ENCODE results near the gene ANKRD31.
"Not testable (repeated sequence)": the region's sequence is repeated elsewhere in the genome, so short reads cannot be mapped to it uniquely, and the experiment has no call there.

ANKRD31 gene, protein sequence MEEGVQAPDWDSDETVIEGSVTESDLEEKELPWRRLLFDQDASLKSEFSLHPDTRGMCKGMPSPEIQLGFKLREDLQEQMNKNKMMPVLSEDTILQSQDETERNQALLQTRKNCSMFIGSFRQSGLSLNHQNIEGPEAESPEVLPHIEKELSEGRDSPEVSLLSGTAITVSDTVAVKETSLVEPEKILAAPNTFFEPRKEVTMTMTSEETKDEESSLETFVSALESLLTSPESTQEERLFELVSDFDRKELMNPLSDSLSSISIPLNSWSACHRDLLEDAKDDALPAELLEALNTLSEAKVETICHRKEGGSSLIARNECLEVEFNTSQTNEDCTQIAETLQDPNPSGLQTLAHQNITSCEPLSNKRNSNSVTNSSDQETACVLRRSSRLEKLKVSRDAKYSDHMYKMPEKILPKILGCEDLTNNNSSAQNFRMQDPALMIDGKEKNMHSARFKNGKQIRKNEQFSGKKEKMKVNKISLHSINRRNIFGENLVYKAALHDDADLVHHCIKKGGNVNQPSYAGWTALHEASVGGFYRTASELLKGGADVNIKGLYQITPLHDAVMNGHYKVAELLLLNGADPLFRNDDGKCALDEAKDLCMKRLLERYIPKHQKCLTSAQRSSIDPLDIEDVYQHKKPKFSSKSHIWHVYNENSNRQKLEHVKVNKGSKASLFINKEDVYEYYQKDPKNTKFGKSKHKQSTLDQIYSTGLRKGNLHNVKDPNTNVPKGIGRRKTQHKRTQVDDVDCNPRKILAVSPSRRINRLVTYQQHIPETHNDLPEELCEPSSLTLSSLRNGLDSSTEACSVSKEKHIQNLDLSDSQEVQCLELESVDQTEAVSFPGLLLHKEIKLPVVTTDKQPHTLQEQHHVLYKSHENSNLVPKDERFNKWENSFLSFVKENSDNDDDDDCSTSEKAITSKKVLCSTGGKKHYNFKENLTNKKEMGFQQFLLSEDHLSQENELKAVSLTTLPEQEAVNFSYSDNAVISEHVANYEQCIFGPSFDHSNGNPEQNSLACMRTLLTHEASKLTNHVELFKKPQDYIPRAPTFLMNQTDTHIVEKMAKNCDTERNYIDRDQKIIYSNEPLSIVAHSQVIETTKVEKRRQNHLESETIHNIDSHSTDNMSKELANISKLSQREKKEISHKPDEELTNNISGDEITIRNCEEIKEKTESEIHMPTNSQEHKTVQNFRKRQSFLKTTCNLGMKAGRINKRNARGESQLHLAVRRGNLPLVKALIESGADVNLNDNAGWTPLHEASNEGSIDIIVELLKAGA (N-terminal part only)

DNA sequence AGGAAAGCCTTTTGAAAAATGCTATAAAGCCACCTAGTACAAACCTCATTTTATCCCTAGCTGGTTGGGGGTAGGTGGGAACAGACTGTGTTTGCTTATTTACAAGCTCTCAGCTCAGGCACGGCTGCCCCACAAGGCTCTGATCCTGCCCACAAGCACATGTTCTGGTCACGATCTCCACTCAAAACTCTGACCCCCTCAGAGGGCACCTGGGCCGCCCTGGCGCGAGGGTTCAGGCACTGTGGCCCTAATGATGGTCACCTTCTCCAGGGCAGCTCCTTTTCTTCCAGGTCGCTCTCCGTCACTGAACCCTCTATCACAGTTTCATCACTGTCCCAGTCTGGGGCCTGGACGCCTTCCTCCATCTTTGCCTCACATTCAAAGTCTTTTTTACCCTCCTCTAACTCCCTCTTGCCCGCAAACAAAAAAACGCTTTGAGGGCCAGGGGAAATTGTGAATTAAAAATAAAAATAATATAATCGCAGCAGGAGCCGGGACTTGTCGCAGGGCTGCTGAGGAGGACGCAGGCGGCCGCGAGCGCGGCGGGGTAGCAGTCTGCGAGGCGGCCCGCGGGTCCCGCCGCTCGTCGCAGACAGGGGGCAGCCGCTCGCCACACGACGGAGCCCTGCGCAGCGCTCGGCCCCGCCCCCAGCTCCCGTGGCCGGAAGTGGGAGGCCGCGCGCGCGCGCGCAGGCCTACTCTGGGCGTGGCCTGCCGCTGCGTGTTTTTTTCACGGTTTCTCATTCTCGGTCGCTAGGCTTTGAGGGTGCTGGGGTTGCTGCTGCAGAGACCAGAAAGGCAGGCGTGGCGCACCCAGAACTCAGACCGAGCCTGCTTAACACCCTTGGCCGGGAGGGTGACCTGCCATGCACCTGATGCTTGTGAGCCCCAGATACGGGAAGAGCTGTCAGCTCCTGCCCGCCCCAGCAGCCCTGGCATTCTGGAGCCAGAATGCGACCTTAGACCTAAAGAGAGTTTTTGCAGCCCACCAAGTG is at the start of gene ANKRD31:
ANKRD31 (minus strand) TSS at position 557 of the 995 bp plus-strand sequence; CDS start at position 365, 192 bp downstream.
- DNase-seq (ENCODE audit: low spot score), result peak; percentile 98

DNA sequence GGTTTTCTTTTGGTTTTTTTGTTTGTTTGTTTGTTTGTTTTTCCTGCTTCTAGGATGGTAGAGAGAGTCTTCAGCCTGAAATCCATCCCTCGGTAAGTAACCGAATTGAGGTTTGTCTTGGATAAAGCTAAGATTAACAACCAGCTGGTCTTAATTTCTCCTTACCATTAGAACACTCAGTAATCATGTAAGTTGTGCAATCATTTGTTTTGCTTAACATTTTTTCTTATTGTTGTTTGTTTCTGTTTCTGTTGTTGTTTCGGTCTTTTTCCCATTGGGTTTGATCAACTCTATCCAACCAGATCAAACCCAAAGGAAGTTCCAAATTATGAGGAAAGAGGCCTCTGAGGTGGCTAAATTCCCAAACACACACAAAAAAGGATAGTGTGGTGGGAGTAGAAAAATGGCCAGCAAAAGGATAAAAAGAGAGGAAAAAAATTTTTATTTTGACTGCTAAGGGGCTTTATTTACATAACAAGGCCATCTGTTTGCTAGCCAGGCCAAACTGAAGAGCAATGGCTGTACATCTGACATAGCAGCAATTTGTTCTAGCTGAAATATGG is 49.6 kb upstream of the ANKRD31 start:
- no peak for DNase-seq (ENCODE audit: low spot score)

DNA sequence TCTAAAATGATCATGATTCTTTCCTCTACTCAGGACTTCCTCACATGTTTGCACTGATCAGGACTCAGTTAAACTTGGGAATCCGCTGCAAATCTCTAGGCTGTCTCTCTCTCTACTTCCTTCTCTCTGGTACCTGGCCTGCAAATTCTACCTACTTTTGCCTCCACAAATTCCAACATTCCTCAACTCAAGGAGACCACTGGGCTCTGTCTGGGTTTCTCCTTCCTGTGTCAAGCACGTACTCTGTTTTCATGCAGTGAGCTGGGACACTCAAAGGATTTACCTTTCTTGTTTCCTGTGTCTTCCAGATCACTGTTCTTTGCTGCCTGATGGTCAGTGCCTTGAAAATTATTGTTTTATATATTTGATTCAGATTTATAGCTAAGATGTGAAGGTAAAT is 45.9 kb upstream of the ANKRD31 start:
- DNase-seq (ENCODE audit: low spot score), result no peak

DNA sequence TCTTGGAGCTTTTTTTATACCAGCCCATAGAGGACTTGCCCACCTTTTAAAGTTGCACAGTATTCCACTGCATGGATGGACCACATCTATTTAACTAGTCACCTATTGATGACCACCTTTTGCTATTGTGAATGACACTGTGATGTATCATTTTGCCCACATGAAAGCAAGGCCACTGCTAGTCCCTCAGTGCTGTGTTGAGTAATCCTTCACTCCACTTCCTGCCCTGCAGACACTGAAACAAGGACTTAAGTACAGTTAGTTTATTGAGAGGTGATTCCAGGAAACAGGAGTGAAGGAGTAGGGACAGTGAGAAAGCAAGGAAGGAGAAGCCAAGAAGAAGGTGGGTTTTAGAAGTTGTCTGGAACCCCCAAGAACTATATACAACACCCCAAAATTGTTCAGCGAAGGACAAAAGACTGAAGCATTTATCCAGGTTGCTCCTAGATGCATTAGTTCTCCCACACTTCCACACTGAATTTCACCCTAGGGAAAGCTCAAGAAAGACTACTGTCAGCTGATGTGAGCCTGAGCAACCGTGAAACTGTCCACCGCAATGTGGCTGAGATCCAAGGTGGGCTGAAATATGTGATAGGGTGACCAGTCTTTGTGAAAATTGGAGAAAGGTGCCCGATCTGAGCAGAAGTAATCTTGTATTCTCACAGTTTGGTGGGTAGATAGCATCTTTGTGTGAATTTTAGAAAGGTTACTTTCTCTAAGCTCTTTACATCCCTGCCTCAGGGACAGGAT is 45.2 kb upstream of the ANKRD31 start:
- no peak for DNase-seq (ENCODE audit: low spot score)

DNA sequence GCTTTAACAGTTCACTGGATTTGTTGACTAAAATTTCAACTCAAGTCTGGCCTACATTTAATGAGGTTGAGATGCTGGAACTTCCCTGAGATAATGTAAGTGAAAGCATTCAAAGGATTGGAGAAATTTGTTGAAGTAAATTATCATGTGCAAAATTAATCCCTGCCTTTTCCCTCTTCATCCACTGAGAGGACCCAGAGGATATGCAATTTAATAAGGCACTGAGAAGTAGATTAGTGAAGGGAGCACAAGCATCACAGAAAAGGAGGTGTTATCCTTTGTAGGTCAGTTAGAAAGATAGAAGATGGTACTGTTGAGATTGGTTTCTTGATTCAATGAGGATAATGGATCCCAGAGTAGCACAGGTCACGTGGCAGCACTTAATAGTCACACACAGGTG is 42.6 kb upstream of the ANKRD31 start:
- no peak for DNase-seq (ENCODE audit: low spot score)

DNA sequence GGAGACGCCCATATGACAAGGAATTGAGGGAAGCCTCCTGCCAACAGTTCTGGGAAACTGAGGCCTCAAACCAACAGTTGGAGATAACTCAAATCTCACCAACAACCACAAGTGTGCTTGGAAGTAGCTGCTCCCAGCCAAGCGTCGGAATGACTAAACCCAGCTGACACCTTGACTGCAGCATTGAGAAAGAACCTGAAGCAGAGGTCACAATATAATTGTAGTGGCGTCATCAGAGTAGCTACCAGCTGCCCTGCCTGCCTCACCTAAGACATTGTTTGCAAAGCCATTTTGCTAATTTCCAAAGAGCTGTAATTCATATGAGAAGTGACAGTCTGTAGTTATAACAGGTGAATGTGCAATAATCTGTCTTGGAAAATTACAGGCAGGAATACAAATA is 40.8 kb upstream of the ANKRD31 start:
- DNase-seq (ENCODE audit: low spot score), result no peak

DNA sequence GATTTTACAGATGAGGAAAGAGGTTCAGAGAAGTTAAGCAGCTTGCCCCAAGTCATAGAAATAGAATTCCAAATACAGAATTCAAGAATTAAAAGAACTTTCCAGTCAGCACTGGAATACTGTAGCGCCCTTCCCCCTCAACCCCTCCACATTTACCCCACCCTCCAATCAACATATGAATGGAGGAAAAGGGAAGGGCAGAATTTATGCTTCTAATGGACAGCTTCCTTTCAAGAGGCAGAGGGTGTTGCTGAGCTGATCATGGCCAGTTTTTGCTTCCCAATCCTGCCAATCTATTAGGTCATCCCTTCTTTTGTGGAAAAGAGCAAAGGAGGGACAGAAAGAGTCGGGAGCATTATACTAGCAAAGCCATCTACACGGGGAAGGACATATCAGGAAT is 39.1 kb upstream of the ANKRD31 start:
- no peak for DNase-seq (ENCODE audit: low spot score)

DNA sequence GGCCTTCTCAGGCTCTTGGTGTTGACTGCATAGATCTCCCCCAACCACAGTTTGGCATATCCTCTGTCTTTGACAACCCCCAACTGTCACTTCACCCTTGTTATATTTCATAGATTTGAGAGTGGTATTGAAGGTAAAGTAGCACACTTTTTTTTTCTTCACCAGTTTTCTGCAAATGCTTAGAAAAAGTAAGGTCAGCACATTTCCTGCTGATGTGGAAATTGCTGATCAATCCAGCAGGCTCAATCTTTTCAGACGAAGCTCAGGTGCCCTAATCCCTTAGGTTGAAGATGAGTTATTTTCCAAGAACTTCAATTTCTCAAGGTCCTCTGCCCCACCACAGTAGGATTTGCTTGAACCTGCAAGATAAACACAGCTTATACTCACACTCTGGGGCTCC is 38.5 kb upstream of the ANKRD31 start:
- DNase-seq (ENCODE audit: low spot score), result no peak

DNA sequence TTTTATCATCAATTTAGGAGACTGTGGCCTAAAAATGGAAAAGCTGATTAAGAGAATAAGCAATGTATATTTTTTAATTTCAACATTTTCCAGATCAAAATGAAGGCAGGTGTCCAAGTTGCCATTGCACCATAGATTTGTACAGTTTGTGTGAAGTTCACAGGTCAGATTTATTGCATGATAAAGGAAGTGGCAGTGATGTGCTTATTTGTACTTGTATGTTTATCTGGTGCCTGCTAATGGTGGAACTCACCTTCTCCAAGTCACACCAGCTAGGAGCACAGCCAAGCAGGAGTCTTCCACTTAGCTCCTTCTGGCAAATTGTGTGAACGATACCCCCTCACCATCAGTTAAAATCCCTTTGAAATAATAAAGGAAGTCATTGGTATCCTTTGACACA is 37.8 kb upstream of the ANKRD31 start:
- DNase-seq (ENCODE audit: low spot score), result no peak

DNA sequence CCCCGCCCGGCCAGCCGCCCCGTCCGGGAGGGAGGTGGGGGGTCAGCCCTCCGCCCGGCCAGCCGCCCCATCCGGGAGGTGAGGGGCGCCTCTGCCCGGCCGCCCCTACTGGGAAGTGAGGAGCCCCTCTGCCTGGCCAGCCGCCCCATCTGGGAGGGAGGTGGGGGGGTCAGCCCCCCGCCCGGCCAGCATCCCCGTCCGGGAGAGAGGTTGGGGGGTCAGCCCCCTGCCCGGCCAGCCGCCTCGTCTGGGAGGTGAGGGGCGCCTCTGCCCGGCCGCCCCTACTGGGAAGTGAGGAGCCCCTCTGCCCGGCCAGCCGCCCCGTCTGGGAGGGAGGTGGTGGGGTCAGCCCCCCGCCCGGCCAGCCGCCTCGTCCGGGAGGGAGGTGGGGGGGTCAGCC is 33.9 kb upstream of the ANKRD31 start:
- DNase-seq (ENCODE audit: low spot score), result not testable (repeated sequence)

DNA sequence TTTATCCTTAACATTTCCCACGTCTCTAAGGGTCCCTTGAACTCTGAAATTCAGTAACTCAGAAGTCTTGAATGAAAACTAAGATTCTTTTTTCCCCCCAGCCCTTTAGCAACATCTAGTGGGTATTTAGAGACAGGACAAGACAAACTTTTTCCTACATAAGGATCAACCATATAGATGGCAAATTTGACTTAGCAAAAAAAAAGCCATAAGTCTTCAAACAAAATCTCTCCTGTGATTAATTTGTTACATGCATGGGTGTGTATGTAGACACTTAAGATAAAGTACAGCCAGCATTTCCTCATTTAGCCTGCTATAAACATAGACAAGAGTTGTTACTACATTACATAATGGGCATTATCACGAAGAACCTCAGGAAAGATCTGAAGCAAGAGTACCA is 29.1 kb upstream of the ANKRD31 start:
- DNase-seq (ENCODE audit: low spot score), result peak; percentile 36

DNA sequence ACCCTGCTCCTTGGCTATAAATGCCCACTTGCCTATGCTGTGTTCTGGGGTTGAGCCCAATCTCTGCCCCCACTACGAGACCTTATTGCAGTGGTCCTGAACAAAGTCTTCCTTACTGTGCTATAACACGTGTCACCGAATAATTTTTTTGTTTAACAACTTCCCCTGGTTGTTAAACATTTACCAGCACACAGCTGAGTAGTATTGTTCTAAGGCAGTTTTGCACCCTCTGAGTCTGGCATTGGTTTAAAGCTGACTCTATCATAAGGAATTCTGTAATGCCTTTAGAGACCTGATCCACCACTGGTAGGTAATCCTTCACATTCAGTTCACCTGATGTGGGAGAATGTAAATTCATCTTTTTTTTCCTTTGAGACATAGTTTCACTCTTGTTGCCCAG is 25.6 kb upstream of the ANKRD31 start:
- DNase-seq (ENCODE audit: low spot score), result no peak

DNA sequence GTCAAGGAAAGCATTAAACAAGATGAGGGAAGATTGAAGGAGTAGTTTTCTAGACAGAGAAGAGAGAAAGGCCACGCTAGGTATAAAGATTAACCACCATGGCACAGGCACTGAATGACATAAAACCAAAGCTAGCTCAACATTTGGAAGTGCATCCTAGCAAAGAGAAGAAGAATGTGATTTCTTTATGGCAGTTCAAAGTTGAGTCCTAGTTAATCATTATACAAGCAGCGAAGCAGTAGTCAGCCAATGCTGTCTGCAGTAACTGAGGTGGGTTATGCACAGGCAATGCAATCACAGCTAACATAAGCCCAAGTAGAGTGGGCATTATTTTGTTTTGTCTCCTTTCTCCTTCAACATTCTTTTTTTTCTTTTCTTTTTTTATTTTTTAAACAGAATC is 24.0 kb upstream of the ANKRD31 start:
- no peak for DNase-seq (ENCODE audit: low spot score)

DNA sequence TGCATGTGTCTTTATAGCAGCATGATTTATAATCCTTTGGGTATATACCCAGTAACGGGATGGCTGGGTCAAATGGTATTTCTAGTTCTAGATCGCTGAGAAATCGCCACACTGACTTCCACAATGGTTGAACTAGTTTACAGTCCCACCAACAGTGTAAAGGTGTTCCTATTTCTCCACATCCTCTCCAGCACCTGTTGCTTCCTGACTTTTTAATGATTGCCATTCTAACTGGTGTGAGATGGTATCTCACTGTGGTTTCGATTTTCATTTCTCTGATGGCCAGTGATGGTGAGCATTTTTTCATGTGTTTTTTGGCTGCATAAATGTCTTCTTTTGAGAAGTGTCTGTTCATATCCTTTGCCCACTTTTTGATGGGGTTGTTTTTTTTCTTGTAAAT is 13.8 kb upstream of the ANKRD31 start:
- not testable (repeated sequence) for DNase-seq (ENCODE audit: low spot score)

DNA sequence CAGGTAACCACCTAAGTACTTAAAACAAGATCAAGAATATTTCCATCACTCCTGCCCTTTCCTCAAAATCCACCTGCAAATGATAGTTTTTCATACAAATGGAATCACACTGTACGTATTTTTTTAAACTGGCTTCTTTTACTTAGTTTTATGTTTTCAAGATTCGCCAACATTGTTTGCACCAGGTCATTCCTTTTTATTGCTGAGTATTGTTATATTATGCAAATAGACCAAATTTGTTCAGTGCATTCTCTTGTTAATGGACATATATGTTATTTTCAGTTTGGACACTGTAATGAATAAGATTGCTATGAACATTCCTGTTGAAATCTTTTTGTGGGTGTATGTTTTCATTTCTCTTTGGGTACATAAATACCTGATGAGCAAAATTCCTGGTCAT is 8.3 kb upstream of the ANKRD31 start:
- no peak for DNase-seq (ENCODE audit: low spot score)

DNA sequence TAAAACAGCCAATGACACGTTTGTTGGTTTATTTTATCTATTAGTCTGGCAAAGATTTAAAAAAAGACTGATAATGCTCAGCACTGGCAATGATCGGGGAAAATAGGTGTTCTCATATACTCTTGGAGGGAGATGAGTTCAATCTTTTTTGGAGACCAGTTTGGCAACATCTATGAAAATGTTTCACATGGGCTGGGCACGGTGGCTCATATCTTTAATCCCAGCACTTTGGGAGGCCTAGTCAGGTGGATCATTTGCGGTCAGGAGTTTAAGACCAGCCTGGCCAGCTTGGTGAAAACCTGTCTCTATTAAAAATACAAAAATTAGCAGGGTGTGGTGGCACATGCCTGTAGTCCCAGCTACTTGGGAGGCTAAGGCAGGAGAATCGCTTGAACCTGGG is 6.8 kb upstream of the ANKRD31 start:
- no peak for DNase-seq (ENCODE audit: low spot score)

DNA sequence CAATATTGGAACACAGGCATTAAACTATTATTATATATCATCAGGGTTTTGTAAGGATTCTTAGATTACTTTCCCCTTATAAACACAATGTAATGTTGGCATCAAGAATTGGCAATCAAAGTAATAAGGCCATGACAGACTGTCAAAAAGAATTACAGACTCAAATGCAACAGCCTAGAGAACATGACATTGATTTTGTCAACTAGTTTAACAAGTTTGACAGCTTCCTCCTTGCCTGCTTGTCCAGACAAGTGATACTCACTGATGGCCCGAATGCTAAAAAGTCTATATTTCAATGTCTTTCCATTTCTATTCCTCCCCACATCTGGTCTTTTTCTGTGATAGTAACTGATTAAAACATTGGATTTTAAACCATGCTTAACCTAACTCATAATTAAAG is 6.4 kb upstream of the ANKRD31 start:
- no peak for DNase-seq (ENCODE audit: low spot score)

DNA sequence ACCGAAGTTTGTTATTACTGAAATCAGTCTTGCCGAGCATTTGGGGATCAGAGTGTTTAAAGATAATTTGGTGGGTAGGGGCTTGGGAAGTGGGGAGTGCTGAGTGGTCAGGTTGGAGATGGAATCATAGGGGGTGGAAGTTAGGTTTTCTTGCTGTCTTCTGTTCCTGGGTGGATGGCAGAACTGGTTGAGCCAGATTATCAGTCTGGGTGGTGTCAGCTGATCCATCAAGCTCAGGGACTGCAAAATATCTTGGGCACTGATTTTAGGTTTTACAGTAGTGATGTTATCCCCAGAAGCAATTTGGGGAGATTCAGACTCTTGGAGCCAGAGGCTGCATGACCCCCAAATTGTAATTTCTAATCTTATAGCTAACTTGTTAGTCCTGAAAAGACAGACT is 5.4 kb upstream of the ANKRD31 start:
- DNase-seq (ENCODE audit: low spot score), result no peak

DNA sequence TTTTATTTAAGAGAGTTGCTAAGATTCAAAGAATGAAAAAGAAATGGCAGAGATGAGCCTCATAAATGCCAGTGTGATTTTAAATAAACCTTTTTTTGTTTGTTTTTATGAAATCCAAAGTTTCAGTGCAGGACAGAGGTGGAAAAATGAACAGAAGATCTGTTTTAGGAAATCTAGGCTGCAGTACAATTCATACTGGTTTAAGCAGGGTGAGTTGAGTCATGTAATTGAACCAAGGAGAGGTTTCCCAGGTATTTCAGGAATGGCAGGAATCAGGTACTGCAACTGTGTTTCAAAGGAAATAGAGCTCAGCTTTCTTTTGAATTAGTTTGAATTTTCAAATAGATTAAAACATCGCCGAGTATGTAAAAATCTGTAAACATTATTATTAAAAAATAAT is 3.0 kb upstream of the ANKRD31 start:
- DNase-seq (ENCODE audit: low spot score), result no peak

DNA sequence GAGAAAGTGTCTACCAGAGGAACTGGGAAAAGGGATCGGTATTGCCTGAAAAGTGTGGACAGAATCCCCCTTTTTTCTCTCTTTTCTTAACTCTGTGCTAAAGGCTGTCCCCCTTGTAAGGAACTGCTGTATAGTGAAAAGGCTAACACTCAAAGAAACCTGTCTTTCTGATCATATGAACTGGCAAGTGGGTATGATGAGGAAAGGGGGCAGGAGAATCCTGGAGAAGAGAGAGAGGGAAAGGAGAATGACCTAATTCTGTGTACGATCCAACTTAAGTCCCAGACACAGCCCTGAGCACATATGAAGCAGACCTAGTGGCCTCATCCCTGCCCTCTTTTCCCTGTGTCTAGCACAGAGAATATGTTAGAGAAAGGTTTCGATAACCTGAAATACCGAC is 967 bp downstream of the ANKRD31 start:
- DNase-seq (ENCODE audit: low spot score), result peak; percentile 15
